GM06990 (cell line): Measurements from ENCODE around the gene NCBP1.
A peak's percentile ranks its signal among the peaks of the same experiment; 100 is the strongest.

Source experiments
- DNase-seq: peaks from one replicate; pipeline ENCODE4 v3.0.0-alpha.2; 2011; ENCODE audit not compliant: insufficient read length; ENCODE audit errors: extremely low read depth
- H3K27me3 ChIP-seq: replicated peaks from 2 replicates; pipeline ENCODE4 v1.6.0; 2011; ENCODE audit warnings: low read length; ENCODE audit not compliant: control insufficient read depth, insufficient read depth
- H3K36me3 ChIP-seq: 2 replicates; pipeline ENCODE4 v1.5.1; 2011; ENCODE audit warnings: low read length; ENCODE audit not compliant: control insufficient read depth, insufficient read depth
- H3K4me3 ChIP-seq: replicated peaks from 2 replicates; pipeline ENCODE4 v1.5.1; 2011; ENCODE audit warnings: low read depth, mild to moderate bottlenecking, control low read depth, low read length
- CTCF ChIP-seq: IDR thresholded peaks from 2 replicates; pipeline ENCODE4 v1.5.1; 2011; ENCODE audit warnings: low read length, control low read depth, mild to moderate bottlenecking, inconsistent platforms; ENCODE audit not compliant: insufficient read depth, poor library complexity, severe bottlenecking

Gene NCBP1

DNA sequence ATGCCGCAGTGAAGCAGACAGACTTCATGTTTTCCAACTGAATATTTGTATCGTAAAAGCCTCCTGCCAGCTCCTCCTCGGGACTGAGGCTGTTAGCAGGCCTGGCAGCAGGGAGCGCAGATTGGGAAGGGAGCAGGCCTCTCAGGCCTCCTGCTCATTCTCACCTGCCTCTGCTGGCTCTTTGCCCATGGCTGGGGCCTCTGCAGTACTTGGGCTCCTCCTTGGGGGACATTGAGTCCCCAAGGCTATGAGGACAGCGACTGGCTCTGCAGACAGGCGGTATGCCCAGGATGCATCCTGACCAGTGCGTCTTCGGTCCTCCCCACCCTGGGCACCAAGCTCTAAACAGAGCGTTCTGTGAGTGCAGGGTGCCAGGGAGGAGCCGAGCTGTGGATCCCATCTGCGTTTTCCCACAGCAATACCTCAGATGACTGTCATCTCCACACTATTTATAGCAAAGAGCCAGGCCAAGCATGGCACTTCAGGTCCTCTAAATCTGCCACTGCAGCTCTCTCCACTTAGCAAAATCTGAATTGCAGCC, 39.2 kb upstream of the NCBP1 start:
- no peak for DNase-seq
- no peak for TF ChIP-seq CTCF
- Histone ChIP-seq H3K4me3 (no peak overlapping the region), H3K36me3 (peaks cover 6% of the 10 kb centered on the region), H3K27me3 (no peaks in the 10 kb centered on the region)

DNA sequence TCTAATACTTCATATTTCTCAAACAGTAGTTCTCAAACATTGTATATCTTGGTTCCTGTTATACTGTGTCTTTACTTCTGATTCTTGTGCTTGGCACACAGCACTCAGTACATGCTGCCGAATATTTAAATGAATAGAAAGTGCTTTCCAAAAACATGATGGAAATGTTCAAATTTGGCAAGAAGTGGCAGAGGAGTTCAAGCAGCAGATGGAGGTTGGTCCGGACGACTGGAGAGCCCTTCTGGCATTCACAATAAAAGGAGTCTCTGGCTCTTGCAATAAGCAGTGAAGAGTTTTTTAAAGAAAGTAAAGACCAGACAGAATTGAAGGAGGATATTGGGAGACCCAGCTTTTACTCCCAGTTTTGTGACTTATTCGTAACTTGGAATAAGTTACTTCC, 36.7 kb upstream of the NCBP1 start:
- no peak for DNase-seq
- peaks cover 7% of the 10 kb centered on the region for H3K36me3 ChIP-seq
- H3K4me3 ChIP-seq: no peak overlapping the region
- no peaks in the 10 kb centered on the region for H3K27me3 ChIP-seq
- TF ChIP-seq CTCF: no peak

DNA sequence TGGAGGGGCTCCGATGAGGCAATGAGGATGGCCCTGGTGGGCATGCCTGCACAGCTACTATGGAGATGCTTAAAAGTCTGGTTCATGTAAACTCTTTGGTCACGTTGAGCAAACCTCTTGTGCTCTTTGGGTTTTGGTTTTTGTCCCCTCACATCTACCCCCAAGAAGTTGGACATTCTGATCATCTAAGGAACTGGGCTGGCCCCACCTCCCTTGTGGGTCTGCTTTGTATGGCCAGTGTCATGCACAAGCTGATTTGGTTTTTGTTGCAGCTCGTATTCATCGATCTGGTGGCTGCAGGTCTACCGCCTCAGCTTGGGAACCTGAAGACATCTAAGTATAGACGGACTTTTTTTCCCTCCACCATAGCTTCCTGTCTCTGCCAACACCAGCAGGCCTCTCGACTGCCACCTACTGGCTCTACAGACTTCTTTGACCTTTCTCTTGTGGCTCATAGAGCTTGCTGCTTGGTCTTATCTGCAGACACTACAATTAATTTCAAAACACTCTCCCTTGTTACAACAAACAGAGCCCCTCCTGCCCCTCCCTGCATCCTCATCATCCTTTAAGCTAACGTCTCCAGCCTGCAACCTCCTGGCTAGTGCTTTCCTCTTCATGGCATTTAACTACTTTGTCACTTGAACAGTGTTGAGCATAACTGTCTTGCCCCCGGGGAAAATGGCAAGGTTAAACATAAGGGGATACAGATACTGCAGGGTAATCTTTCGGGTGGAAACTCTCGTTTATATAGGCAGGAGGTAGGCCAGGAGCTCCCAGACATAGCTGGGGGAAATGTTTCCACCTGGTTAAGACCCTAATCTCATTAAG, 34.9 kb upstream of the NCBP1 start:
- peaks cover 17% of the 10 kb centered on the region for H3K36me3 ChIP-seq

DNA sequence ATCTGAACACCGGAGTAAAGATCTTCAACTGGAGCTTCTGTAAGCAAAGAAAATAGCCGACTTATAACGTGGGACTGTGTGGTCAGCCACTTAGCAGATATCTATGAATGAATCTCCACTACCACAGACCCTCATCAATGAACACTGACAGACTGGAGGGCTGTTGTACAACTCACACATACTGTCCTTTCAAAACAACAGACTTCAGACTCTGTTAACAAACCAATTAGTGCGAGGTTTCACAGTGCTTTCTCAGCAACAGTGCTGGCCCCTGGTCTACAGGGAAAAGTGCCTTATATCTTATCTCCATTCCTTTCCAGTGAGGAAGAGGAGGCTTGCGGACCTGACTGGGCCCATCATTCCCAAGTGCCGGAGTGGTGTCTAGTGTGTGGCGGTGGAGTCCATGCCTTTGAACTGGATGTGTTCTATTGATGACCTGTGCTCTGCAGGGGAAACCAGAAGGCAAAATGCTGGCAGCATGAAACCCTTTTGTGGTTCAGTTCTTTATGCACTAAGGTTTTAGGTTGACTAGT, 34.2 kb upstream of the NCBP1 start:
- H3K27me3 ChIP-seq: no peaks in the 10 kb centered on the region
- no peak for TF ChIP-seq CTCF
- H3K36me3 ChIP-seq: peaks cover 18% of the 10 kb centered on the region
- no peak overlapping the region for H3K4me3 ChIP-seq
- no peak for DNase-seq

More for the DNA sequence above, 34.9 kb upstream of the NCBP1 start:
- H3K27me3 ChIP-seq: no peaks in the 10 kb centered on the region
- peak; percentile 88 for TF ChIP-seq CTCF
- no peak overlapping the region for H3K4me3 ChIP-seq
- DNase-seq: peak; percentile 55

GRCh38 chr9:97600531-97601227, 32.9 kb upstream of the NCBP1 start:
- Histone ChIP-seq H3K27me3 (no peaks in the 10 kb centered on the region), H3K4me3 (no peak overlapping the region), H3K36me3 (peaks cover 21% of the 10 kb centered on the region)
- TF ChIP-seq CTCF: no peak
- no peak for DNase-seq
